ENCODE results near the gene PTPN4. TPM values are rescaled to one million over a fixed set of nuclear protein-coding genes. Genes with fewer than 3 reads are reported as not detected.

The PTPN4 gene
- total and polyA plus RNA-seq, 10 of the 15 experiments (the other 5 are each of a cell fraction or from before 2014, with no cell fraction given) = 5.0 to 29.7 (median 23.7) TPM

DNA sequence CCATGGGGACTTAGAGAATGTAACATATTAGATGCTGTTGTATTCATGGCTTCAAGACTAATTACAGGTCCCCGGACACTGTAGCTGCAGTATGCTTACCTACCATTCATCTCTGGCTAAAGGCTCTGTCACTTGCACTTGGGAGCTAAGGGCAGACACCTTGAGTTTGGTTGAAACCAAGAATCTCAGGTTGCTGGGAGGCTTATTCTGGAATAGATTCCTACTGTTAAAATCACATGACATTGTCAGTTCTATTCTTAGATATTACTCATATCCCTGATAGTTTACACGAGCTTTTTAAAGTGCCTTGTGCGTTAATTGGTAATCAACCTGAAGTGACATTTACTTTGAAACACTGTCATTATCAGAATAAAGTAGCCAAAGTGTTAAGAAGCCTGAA is 180.2 kb downstream of the PTPN4 start (continued):
- TF ChIP-seq ZBTB4 (CRISPR knock-in tag; IDR thresholded peaks at IDR 0.05) = no peak

DNA sequence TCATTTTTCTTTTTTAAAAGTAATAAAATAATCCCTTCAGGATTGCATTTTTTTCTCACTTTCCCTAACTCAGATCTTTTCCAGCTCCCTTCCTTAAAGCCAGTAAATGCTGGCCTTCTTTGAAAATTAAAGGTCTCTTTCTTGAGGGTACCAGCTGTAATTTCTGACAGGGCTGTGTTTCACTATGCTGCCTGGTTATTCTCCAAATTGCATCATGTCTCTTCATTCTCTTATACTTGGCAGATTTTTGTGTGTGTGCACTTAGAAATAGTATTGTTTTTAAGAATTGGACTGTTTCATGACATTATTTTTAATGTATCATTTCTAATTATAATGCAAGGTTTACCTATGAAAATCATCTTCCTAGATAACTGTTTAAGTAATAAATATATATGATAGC is 181.1 kb downstream of the PTPN4 start:
- Histone ChIP-seq H3K27ac (ENCODE audit: control insufficient read depth, insufficient read depth) (no peak overlapping the region), H3K4me1 (ENCODE audit: control insufficient read depth, insufficient read depth, low read length) (no peaks in the 10 kb centered on the region), H2AFZ (ENCODE audit: control insufficient read depth, low read depth, low read length) (no peak overlapping the region), H3K27me3 (replicated peaks in 1 of 2; ENCODE audit: control insufficient read depth in 2 of 2, insufficient read depth in 2 of 2, low read length in 1 of 2) (no peaks in the 10 kb centered on the region), H3K4me2 (ENCODE audit: control insufficient read depth, insufficient read depth) (no peak overlapping the region), H3K79me2 (ENCODE audit: control insufficient read depth, insufficient read depth, low read length) (no peaks in the 10 kb centered on the region), H4K20me1 (ENCODE audit: control insufficient read depth, insufficient read depth) (no peaks in the 10 kb centered on the region), H3K36me3 (ENCODE audit: control insufficient read depth in 2 of 2, insufficient read depth in 2 of 2, low read length in 1 of 2) (no peaks in the 10 kb centered on the region), H3K9me3 (replicated peaks; ENCODE audit: control insufficient read depth, insufficient read depth, low read length) (no peaks in the 10 kb centered on the region), H3K9ac (ENCODE audit: control insufficient read depth, insufficient read depth, low read length) (no peak overlapping the region), H3K4me3 (no peak overlapping the region)
- no peak for DNase-seq (ENCODE audit: low read depth, low spot score)
- ChIA-PET POLR2A (no interaction called here), SMC1A (ENCODE audit: uncharacterized antibody, unreplicated experiment) (interaction anchor here (0.8 to 1.2 kb wide), 4 partner anchors 9 to 15 kb away, joined by 3 read pairs; no protein-coding TSS in a partner anchor), CTCF (interaction anchor here (1.2 to 1.3 kb wide), 2 partner anchors 14 to 234 kb away, joined by 3 read pairs; no protein-coding TSS in a partner anchor), RAD21 (ENCODE audit: unreplicated experiment) (no interaction called here)
- intact Hi-C loops (cut with micrococcal nuclease; ENCODE audit: unreplicated experiment) (no loop called here), in situ Hi-C loops (cut with MboI) (no loop called here)
- no TSS peak for BruUV-seq (replicated peaks)
- no peak for ATAC-seq
- no peak for FAIRE-seq
- no peak for TF ChIP-seq SMAD1 (IDR thresholded peaks at IDR 0.05; ENCODE audit: low read depth, partially characterized antibody)
- TF ChIP-seq, protein P1, sequence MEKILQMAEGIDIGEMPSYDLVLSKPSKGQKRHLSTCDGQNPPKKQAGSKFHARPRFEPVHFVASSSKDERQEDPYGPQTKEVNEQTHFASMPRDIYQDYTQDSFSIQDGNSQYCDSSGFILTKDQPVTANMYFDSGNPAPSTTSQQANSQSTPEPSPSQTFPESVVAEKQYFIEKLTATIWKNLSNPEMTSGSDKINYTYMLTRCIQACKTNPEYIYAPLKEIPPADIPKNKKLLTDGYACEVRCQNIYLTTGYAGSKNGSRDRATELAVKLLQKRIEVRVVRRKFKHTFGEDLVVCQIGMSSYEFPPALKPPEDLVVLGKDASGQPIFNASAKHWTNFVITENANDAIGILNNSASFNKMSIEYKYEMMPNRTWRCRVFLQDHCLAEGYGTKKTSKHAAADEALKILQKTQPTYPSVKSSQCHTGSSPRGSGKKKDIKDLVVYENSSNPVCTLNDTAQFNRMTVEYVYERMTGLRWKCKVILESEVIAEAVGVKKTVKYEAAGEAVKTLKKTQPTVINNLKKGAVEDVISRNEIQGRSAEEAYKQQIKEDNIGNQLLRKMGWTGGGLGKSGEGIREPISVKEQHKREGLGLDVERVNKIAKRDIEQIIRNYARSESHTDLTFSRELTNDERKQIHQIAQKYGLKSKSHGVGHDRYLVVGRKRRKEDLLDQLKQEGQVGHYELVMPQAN (conservative IDR thresholded peaks at IDR 0.05) = no peak
- no peak for TF ChIP-seq ZNF622 (IDR thresholded peaks at IDR 0.05)
- TF ChIP-seq EZH2 (IDR thresholded peaks at IDR 0.05; ENCODE audit: borderline replicate concordance, control insufficient read depth, low read depth, low read length) = no peak
- no peak for TF ChIP-seq NFYB (IDR thresholded peaks at IDR 0.05; ENCODE audit: insufficient read depth, low read depth, low read length)

All from GM12878 (cell line).